GM21825 (cell line): ENCODE data around the gene CACNB4.

Source experiments
- ATAC-seq: cut with Tn5 transposase; IDR thresholded peaks from one replicate; pipeline ENCODE4 v1.9.1; 2021; ENCODE audit warnings: mild to moderate bottlenecking, moderate library complexity; ENCODE audit not compliant: unreplicated experiment

The CACNB4 gene

GRCh38 chr2:152089238-152089637, 9.6 kb downstream of the CACNB4 start:
- ATAC-seq = no peak

GRCh38 chr2:152088006-152088405, 10.8 kb downstream of the CACNB4 start:
- ATAC-seq = no peak

- no peak for ATAC-seq
Observed at GRCh38 chr2:152086231-152086630, 12.6 kb downstream of the CACNB4 start.

- no peak for ATAC-seq
Observed at GRCh38 chr2:152084076-152084475, 14.8 kb downstream of the CACNB4 start.

- ATAC-seq = no peak
Observed at GRCh38 chr2:152083202-152083875, 15.5 kb downstream of the CACNB4 start.

GRCh38 chr2:152078662-152079061, 20.2 kb downstream of the CACNB4 start:
- ATAC-seq = no peak

- no peak for ATAC-seq
Observed at GRCh38 chr2:152078023-152078422, 20.8 kb downstream of the CACNB4 start.

- ATAC-seq = no peak
Observed at GRCh38 chr2:152075461-152076050, 23.3 kb downstream of the CACNB4 start.

- no peak for ATAC-seq
Observed at GRCh38 chr2:152072011-152072410, 26.8 kb downstream of the CACNB4 start.

- no peak for ATAC-seq
Observed at GRCh38 chr2:152071518-152071917, 27.3 kb downstream of the CACNB4 start.

- ATAC-seq = peak; percentile 68
Observed at GRCh38 chr2:152071092-152071491, 27.8 kb downstream of the CACNB4 start.

- no peak for ATAC-seq
Observed at GRCh38 chr2:152068226-152068625, 30.6 kb downstream of the CACNB4 start.

- ATAC-seq = no peak
Observed at GRCh38 chr2:152067823-152068222, 31.0 kb downstream of the CACNB4 start.

- ATAC-seq = no peak
Observed at GRCh38 chr2:152065945-152066344, 32.9 kb downstream of the CACNB4 start.

- ATAC-seq = no peak
Observed at GRCh38 chr2:152064001-152064400, 34.8 kb downstream of the CACNB4 start.

- no peak for ATAC-seq
Observed at GRCh38 chr2:152063325-152063924, 35.4 kb downstream of the CACNB4 start.

GRCh38 chr2:152062125-152063091, 36.4 kb downstream of the CACNB4 start:
- ATAC-seq = peak; percentile 77

GRCh38 chr2:152061383-152061782, 37.5 kb downstream of the CACNB4 start:
- ATAC-seq = no peak

GRCh38 chr2:152058655-152059054, 40.2 kb downstream of the CACNB4 start:
- ATAC-seq = no peak

GRCh38 chr2:152056418-152056817, 42.4 kb downstream of the CACNB4 start:
- no peak for ATAC-seq
